Ecto neural progenitor cell (in vitro differentiated cells): ENCODE measurements around the gene RND3.

Experiments used
- DNase-seq: peaks from one replicate; pipeline ENCODE4 v3.0.0-alpha.2; 2018; ENCODE audit warnings: low spot score

The RND3 gene

DNA sequence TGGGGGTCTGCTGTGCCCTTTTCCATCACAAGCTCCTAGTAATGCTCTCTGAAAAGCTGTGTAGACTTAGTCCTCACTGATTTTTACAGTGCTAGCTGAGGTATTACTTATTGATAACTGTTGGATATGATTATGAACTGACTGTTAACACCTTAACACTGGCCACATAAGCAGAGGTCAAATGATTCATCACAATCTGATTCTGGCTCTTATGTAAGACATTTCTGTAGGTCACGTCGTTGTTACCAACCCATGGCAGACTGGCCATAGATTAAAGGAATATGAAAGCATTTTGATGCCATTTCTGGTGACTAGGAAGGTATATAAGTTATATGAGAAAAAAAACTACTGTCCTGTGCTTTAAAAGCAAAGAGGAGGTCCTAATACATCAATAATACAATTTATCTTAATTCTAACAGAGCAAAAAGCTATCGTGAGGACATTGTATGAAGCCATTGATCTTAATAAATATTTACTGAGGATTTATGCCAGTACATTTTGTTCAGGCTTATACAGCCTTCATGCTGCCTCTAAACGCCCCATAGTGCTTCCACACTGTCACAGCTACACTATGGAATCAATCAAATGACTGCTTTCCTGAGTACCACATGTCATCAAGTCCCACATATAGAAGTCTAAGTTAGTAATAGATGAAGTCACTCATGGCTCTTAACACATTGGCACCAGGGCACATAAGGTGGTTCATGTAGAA, 6.9 kb upstream of the RND3 start:
- no peak for DNase-seq

DNA sequence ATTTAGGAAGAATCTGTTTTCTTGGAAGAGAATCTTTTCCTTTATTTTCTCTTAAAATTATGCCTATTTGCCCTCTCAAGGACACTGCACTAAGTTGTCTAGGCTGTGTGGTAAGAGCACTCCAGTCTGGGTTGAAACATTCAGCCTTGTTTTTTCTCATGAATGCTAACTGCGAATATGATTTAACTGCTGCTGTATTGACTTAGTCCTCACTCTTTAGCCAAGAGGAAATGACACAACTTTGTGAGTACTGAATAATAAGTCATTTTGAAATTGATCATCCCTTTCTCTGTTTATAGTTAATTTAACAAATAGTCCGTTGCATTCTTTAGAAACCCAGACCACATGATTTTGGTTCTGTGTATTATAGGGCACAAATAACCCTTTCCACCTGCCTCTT, 4.5 kb upstream of the RND3 start:
- DNase-seq, result no peak

GRCh38 chr2:150491430-150491829, 4.0 kb upstream of the RND3 start:
- DNase-seq, result no peak

GRCh38 chr2:150490466-150490865, 3.0 kb upstream of the RND3 start:
- DNase-seq, result no peak

DNA sequence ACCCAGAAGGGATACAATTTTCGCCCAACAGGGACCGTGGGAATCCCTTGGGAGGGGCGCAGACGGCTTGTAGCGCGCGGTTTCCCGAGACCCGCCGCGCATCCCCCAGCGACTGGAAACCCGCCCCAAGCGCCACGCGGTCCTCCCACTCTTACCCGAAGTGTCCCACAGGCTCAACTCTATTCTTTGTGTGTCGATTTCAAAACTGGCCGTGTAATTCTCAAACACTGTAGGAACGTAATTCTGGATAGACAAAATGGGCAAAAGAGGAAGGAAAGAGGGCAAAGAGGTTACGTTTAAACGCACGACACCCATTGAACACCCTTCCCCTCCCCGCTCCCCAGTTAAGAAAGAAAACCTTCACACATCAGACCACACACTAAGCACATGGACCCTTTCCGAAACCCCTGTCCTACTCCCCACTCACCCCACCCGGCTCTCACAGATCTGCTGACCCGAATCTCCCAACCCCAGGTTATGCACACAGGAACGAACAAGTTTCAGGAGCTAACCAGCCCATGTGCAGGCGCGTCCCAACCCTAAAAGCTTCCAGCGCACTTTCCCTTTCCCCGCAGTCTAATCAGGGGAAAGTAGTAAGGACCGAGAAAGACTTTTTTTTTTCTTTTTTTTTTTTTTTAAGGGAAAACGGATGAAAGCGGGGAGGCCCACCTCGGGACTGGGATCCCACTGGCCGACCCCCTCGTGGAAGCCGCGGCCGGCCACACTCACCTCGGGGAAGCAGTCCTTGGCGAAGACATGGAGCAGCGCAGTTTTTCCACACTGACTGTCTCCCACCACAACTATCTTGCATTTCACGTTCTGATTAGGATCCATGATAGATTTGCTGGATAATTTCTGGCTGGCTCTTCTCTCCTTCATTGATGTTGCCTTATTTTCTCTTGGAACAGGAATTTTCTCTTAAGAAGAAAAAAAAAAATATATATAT, 655 bp downstream of the RND3 start:
- peak; percentile 59 for DNase-seq

DNA sequence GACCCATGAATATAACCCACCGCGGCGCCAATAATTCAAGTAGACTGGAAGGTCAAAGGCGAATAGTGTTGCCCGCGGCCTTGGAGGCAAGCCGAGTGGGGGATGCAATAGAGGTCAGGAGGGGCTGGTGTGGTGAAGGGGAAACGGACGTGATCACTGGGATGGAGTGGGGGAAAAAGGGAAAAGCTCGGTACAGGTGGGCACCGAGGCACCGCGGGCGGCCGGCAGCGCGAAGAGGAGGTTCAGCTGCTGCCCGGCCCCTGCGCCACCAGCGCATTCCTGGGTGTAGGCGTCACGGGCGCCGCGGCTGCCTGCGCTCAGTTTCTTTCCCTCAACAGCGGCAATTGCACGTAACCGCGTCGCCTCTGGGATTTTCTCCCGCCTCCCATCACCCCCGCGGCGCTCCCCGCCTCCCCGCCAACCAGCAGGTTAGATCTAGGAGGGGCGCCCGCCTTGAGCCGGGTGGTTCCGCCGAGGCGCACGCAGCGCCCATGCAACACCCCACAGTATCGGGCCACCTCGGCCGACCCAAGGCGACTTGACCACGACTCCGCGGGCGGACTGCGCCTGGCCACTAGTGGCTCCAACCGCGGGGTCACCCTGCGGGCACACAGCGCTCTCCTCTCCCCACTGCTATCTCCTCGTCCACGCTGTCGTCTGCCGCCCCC, 1.5 kb downstream of the RND3 start:
- DNase-seq, result peak; percentile 74

DNA sequence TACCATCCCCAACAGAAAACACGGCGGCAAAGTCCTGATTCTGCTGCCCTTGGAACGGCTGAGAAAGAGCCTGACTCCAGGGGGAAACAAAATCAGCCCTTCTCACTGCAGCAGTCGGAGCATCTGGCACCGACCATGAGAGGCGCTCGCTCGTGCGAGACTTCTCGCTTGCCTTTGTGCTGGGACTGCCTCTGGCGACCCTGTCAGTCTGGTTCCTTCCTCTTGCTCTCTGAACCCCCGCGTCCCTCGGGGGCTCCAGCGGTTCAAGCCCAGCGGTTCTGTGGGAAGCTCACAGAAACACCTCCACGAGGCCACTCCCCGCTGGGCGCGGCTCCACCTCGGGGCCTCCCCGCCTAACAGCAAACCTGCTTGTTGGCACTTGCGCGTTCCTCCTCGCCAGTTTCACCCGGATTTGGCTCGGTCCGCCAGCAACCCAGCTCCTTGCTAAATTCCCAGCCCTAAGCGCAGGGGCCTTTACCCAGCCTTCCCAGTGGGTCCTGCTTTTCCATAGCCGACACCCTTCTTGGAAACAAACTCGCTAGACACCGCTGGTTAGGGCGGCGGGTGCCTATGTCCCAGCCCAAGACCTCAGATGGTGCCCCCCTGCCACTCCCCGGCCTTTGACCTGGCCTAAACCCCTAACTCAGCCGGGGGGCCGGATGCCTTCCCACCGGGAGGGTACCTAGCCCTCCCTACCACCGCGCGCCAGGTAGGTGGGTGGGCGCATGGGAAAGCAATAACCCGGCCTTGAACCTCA, 2.2 kb downstream of the RND3 start:
- peak; percentile 83 for DNase-seq

DNA sequence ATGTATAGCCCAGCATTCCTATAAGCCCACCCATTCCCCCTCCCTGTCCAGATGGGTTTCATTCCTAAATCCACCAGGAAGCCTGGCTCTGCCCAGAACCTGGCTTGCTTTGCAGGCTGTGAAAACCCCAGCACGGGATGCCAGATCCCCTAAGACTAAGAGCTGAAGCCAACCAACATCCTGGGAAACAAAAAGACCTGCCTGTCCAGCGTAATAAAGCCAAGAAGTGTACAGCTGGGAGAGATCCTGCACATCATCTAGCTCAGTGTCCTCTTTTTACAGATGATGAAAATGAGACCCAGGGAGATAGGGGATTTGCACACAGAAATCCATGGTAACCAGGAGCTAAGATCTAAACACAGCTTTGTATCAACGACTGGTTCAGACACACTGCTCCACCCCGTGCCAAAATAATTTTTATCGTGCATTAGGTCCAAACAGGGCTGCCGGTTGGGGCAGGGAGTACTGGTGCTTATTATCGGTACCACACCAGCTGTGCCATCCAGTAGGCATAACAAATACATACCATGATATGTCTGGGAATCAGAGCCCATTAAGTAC, 2.9 kb downstream of the RND3 start:
- no peak for DNase-seq

DNA sequence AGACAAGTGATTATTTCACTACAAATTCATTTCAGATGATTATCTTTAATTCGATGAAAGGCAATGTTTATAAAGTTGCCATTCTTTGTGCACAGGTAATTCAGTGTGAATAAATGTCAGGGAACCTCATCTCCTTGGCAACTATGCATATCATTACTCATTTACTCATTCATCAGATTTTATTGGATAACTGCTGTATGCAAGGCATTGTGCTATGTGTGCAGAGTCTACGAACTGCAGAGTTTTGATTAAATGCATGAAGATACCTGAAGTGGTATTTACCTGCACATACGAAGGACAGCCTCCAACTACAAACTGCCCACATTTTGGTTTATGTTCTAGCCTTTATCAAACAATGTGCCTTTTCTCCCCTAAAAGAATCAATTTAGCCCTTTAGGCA, 3.5 kb downstream of the RND3 start:
- no peak for DNase-seq

GRCh38 chr2:150483532-150483931, 3.9 kb downstream of the RND3 start:
- DNase-seq, result no peak

DNA sequence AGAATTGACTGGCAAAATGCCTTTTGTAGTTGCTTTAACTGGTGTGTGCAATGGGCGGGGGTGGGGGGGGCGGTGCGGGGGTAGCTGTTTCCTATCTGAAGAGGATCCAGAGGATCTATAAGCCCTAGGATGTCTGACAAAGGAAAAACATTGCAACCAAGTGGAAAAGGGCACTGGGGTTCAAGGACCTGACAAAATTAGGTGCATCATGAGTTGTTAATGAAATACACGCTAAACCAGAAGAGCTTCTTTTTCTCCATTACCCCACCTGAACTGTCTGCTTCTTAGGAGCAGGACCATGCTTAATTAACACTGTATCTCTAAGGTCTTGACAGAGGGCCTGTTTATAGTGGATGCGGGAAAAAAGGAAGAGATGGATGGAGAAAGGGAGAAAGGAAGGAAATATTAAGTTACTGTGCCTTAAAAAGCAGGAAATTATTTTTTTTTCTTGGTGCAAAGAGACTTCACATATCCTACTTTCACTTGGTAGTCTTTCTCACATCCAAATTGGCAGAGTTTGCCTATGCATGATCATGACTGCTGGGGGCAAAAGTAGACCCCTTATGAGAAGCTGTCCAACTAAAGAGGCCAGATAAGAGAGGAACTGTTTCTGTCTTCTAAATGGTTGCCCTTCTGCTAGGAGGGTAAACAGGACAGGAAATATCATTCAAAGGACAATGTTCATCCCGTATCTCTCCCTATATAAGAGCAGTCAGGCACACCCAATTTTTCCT, 4.6 kb downstream of the RND3 start:
- DNase-seq, result no peak

- no peak for DNase-seq
Measured at GRCh38 chr2:150482111-150482510, 5.4 kb downstream of the RND3 start.

GRCh38 chr2:150480971-150481830, 6.3 kb downstream of the RND3 start:
- no peak for DNase-seq

GRCh38 chr2:150480241-150480640, 7.2 kb downstream of the RND3 start:
- DNase-seq, result no peak

- no peak for DNase-seq
Measured at GRCh38 chr2:150479075-150479915, 8.2 kb downstream of the RND3 start.

- DNase-seq, result no peak
Measured at GRCh38 chr2:150478200-150478974, 9.1 kb downstream of the RND3 start.

DNA sequence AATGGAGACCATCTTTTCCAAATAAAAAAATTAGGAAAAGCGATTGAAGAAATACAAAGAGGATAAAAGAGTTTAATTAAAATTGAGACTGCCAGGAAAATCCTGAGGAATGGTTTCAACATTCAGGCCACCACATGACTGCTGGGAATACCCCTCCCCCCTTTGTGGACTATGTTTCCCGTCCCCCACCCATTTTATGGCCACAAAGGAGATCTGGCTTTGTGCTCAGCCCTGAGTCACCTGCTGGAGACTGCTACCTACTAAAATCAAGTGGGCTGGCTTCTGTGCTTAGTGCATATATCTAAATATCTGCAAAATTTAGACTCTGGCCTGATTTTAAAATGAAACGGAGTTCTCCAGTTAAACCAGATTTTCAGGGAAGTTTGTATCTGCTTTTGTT, 10.1 kb downstream of the RND3 start:
- no peak for DNase-seq

GRCh38 chr2:150476809-150477302, 10.6 kb downstream of the RND3 start:
- DNase-seq, result no peak
